SK-N-SH treated with all-trans-retinoic acid at 6 μM for 48 hours (cell line): ENCODE data around the gene STAB2.

Experiments used
- ATAC-seq: fragments of 200-7000 bp; cut with Tn5 transposase; 3 replicates; pipeline ENCODE4 v1.9.1; 2020; ENCODE audit warnings: mild to moderate bottlenecking, moderate library complexity
- ARNTL ChIP-seq: fragments of 450-650 bp; formaldehyde crosslinking; IDR thresholded peaks from 2 replicates; pipeline ENCODE4 v1.5.0; 2020; ENCODE audit warnings: low read depth, mild to moderate bottlenecking, moderate library complexity, borderline replicate concordance
- BACH2 ChIP-seq: fragments of 250-450 bp; sonication (Bioruptor Pico); IDR thresholded peaks from 2 replicates; pipeline ENCODE4 v1.9.0; 2021; ENCODE audit warnings: mild to moderate bottlenecking, borderline replicate concordance
- CREB5 ChIP-seq: fragments of 250-450 bp; sonication (Bioruptor Pico); IDR thresholded peaks from 2 replicates; pipeline ENCODE4 v1.5.1; 2020; ENCODE audit warnings: low read depth, mild to moderate bottlenecking, moderate library complexity
- CSDC2 ChIP-seq: fragments of 250-450 bp; sonication (Bioruptor Pico); IDR thresholded peaks from 2 replicates; pipeline ENCODE4 v1.5.0; 2020; ENCODE audit warnings: mild to moderate bottlenecking, moderate library complexity
- CSRNP3 ChIP-seq: fragments of 250-450 bp; sonication (Bioruptor Pico); IDR thresholded peaks from 2 replicates; pipeline ENCODE4 v1.5.1; 2021; ENCODE audit warnings: mild to moderate bottlenecking, moderate library complexity
- ESRRG ChIP-seq: fragments of 250-450 bp; sonication (Bioruptor Pico); IDR thresholded peaks from 2 replicates; pipeline ENCODE4 v1.6.1; 2021; ENCODE audit warnings: mild to moderate bottlenecking
- GLIS3 ChIP-seq: fragments of 250-450 bp; sonication (Bioruptor Pico); IDR thresholded peaks from 2 replicates; pipeline ENCODE4 v1.5.0; 2020; ENCODE audit warnings: mild to moderate bottlenecking, moderate library complexity
- ISL1 ChIP-seq: fragments of 250-450 bp; sonication (Bioruptor Pico); IDR thresholded peaks from 2 replicates; pipeline ENCODE4 v2.1.2; 2022; ENCODE audit warnings: mild to moderate bottlenecking, moderate library complexity
- PATZ1 ChIP-seq: fragments of 250-450 bp; sonication (Bioruptor Pico); IDR thresholded peaks from 2 replicates; pipeline ENCODE4 v1.8.0; 2020; ENCODE audit warnings: mild to moderate bottlenecking, moderate library complexity, borderline replicate concordance
- POU6F1 ChIP-seq: fragments of 250-450 bp; sonication (Bioruptor Pico); IDR thresholded peaks from 2 replicates; pipeline ENCODE4 v1.8.0; 2021; ENCODE audit warnings: low read depth, mild to moderate bottlenecking, moderate library complexity, borderline replicate concordance
- PPARA ChIP-seq: fragments of 250-450 bp; sonication (Bioruptor Pico); IDR thresholded peaks from 2 replicates; pipeline ENCODE4 v1.5.0; 2020; ENCODE audit warnings: mild to moderate bottlenecking, borderline replicate concordance
- RARB ChIP-seq: fragments of 250-450 bp; sonication (Bioruptor Pico); IDR thresholded peaks from 2 replicates; pipeline ENCODE4 v1.8.0; 2021; ENCODE audit warnings: mild to moderate bottlenecking, moderate library complexity
- ZC3H10 ChIP-seq: fragments of 250-450 bp; sonication (Bioruptor Pico); IDR thresholded peaks from 2 replicates; pipeline ENCODE4 v1.5.1; 2021; ENCODE audit warnings: mild to moderate bottlenecking, moderate library complexity
- ZFP3 ChIP-seq: fragments of 250-450 bp; sonication (Bioruptor Pico); IDR thresholded peaks from 2 replicates; pipeline ENCODE4 v1.5.0; 2020; ENCODE audit warnings: mild to moderate bottlenecking, moderate library complexity
- ZFP30 ChIP-seq: fragments of 450-650 bp; formaldehyde crosslinking; IDR thresholded peaks from 2 replicates; pipeline ENCODE4 v1.5.0; 2022; ENCODE audit warnings: mild to moderate bottlenecking, moderate library complexity
- ZNF70 ChIP-seq: fragments of 450-650 bp; formaldehyde crosslinking; IDR thresholded peaks from 2 replicates; pipeline ENCODE4 v1.5.0; 2020; ENCODE audit warnings: mild to moderate bottlenecking, moderate library complexity
- ZNF8 ChIP-seq: fragments of 450-650 bp; formaldehyde crosslinking; IDR thresholded peaks from 2 replicates; pipeline ENCODE4 v1.5.0; 2020; ENCODE audit warnings: mild to moderate bottlenecking, moderate library complexity

Gene STAB2

GRCh38 chr12:103657331-103657730 is 70.3 kb downstream of the STAB2 start (continued):
- TF ChIP-seq ZFP30 (CRISPR knock-in tag): no peak
- TF ChIP-seq ZNF8 (CRISPR knock-in tag): no peak
- TF ChIP-seq RARB: no peak

GRCh38 chr12:103664626-103665025 is 77.6 kb downstream of the STAB2 start:
- TF ChIP-seq ZNF70 (CRISPR knock-in tag) (no peak), PATZ1 (no peak), ZFP3 (CRISPR knock-in tag) (no peak), CREB5 (CRISPR knock-in tag) (no peak), GLIS3 (no peak)
- ATAC-seq: no peak

GRCh38 chr12:103665971-103666370 is 78.9 kb downstream of the STAB2 start:
- no peak for ATAC-seq
- TF ChIP-seq RARB: no peak
- TF ChIP-seq ZC3H10 (CRISPR knock-in tag): no peak
- no peak for TF ChIP-seq PPARA (CRISPR knock-in tag)
- TF ChIP-seq POU6F1 (CRISPR knock-in tag): no peak
- TF ChIP-seq PATZ1: no peak
- TF ChIP-seq CSRNP3 (CRISPR knock-in tag): no peak
- TF ChIP-seq BACH2 (CRISPR knock-in tag): no peak

GRCh38 chr12:103667125-103667524 is 80.1 kb downstream of the STAB2 start:
- ATAC-seq: no peak
- TF ChIP-seq RARB: no peak
- TF ChIP-seq ISL1: no peak
- TF ChIP-seq ARNTL (CRISPR knock-in tag): no peak
- no peak for TF ChIP-seq CREB5 (CRISPR knock-in tag)
- no peak for TF ChIP-seq PPARA (CRISPR knock-in tag)
- no peak for TF ChIP-seq ZFP3 (CRISPR knock-in tag)
- no peak for TF ChIP-seq GLIS3
- TF ChIP-seq, all 23 proteins: peak for 0

- no peak for ATAC-seq
- TF ChIP-seq ESRRG (CRISPR knock-in tag) (no peak), POU6F1 (CRISPR knock-in tag) (no peak), CSDC2 (CRISPR knock-in tag) (no peak), RARB (no peak), CSRNP3 (CRISPR knock-in tag) (no peak), ISL1 (no peak), PPARA (CRISPR knock-in tag) (no peak)
Observed at GRCh38 chr12:103668520-103668919, 81.4 kb downstream of the STAB2 start.
